CD8-positive, alpha-beta memory T cell (primary cell): ENCODE data around the gene ATG10. TPM values are rescaled to one million over a fixed set of nuclear protein-coding genes. Genes with fewer than 3 reads are reported as not detected.
A peak's percentile ranks its signal among the peaks of the same experiment; 100 is the strongest.

Experiments
- CTCF ChIA-PET: fragments of 350-600 bp; sonication (Branson Sonifier 250); formaldehyde crosslinking; loops from one replicate; lab custom pipeline; 2021; ENCODE audit warnings: antibody characterized with exemption; lab: Charles Lee
- POLR2A ChIA-PET: fragments of 350-600 bp; sonication (Branson Sonifier 250); formaldehyde crosslinking; loops from one replicate; lab custom pipeline; 2021; ENCODE audit warnings: antibody characterized with exemption; lab: Charles Lee
- DNase-seq, 5 donors: peaks; one replicate each; pipeline versions ENCODE4 v3.0.0 to v3.0.0-alpha.2; 2020 to 2022; ENCODE audit warnings: mixed read lengths in 1 of 5
- H3K27ac ChIP-seq: one replicate; pipeline ENCODE4 v1.7.0; 2013; ENCODE audit warnings: low read depth, mild to moderate bottlenecking, low read length, moderate library complexity
- H3K27me3 ChIP-seq: 2 replicates; pipeline ENCODE4 v1.7.0; 2013; ENCODE audit warnings: low read length, mild to moderate bottlenecking; ENCODE audit not compliant: insufficient read depth, poor library complexity, severe bottlenecking
- H3K36me3 ChIP-seq: 2 replicates; pipeline ENCODE4 v1.7.0; 2013; ENCODE audit warnings: mild to moderate bottlenecking, low read length, moderate library complexity; ENCODE audit not compliant: insufficient read depth
- H3K4me1 ChIP-seq: 2 replicates; pipeline ENCODE4 v1.7.0; 2013; ENCODE audit warnings: mild to moderate bottlenecking, low read length, moderate library complexity; ENCODE audit not compliant: insufficient read depth
- H3K4me3 ChIP-seq: 2 replicates; pipeline ENCODE4 v1.7.0; 2013; ENCODE audit warnings: mild to moderate bottlenecking, low read length
- H3K9me3 ChIP-seq: 2 replicates; pipeline ENCODE4 v1.7.0; 2013; ENCODE audit warnings: mild to moderate bottlenecking, low read length
- H3K27ac Mint-ChIP-seq, 8 donors: one replicate each; pipeline ENCODE4 v1.8.0; 2020 to 2021; ENCODE audit warnings: mixed read lengths in 8 of 8, mild to moderate bottlenecking in 6 of 8, inconsistent platforms in 3 of 8, moderate library complexity in 3 of 8
- H3K27me3 Mint-ChIP-seq, 2 donors: one replicate each; pipeline ENCODE4 v1.8.0; 2020 to 2021; ENCODE audit warnings: mixed read lengths in 2 of 2, mild to moderate bottlenecking in 1 of 2, moderate library complexity in 1 of 2
- H3K36me3 Mint-ChIP-seq, 3 donors: one replicate each; pipeline ENCODE4 v1.8.0; 2020 to 2021; ENCODE audit warnings: mixed read lengths in 3 of 3, inconsistent platforms in 1 of 3, mild to moderate bottlenecking in 1 of 3
- H3K4me1 Mint-ChIP-seq, 3 donors: one replicate each; pipeline ENCODE4 v1.8.0; 2020 to 2021; ENCODE audit warnings: mixed read lengths in 3 of 3, inconsistent platforms in 1 of 3, mild to moderate bottlenecking in 1 of 3
- H3K4me3 Mint-ChIP-seq, 7 donors: one replicate each; pipeline ENCODE4 v1.8.0; 2020 to 2021; ENCODE audit warnings: mixed read lengths in 7 of 7, mild to moderate bottlenecking in 6 of 7, moderate library complexity in 4 of 7, inconsistent platforms in 2 of 7
- H3K9me3 Mint-ChIP-seq, 5 donors: one replicate each; pipeline ENCODE4 v1.8.0; 2020 to 2022; ENCODE audit warnings: mixed read lengths in 5 of 5, mild to moderate bottlenecking in 3 of 5, moderate library complexity in 2 of 5, inconsistent platforms in 1 of 5
- polyA plus RNA-seq: library from polyadenylated mRNA; unstranded; fragments of 300-500 nt; fragmentation: Illumina TruSeq; gene quantifications from one replicate; pipeline ENCODE4 v1.2.3, GENCODE V29; 2021
- total RNA-seq, 2 experiments: library from RNA; stranded (reverse); gene quantifications; one replicate each; pipeline ENCODE4 v1.2.3, GENCODE V29; 2021

ATG10 gene
- total and polyA plus RNA-seq, 3 experiments from 2014 or later, result 8.3 to 10.3 (median 8.8) TPM

- Mint-ChIP-seq H3K4me1 (no peaks in the 10 kb centered on the region), H3K36me3 (peaks cover 0 to 20% (median under 1%) of the 10 kb centered on the region in 3 donors), H3K27me3 (no peaks in the 10 kb centered on the region), H3K9me3 (peaks cover 0 to 6% (median under 1%) of the 10 kb centered on the region in 5 donors), H3K27ac (peak overlapping the region in 1 of 8 donors; percentile 0), H3K4me3 (no peak overlapping the region)
- no peaks in the 10 kb centered on the region for H3K36me3 ChIP-seq
- H3K4me1 ChIP-seq, result no peaks in the 10 kb centered on the region
- no peak overlapping the region for H3K4me3 ChIP-seq
- DNase-seq, result no peak
- H3K27me3 ChIP-seq, result no peaks in the 10 kb centered on the region
- ChIA-PET CTCF (no interaction called here), POLR2A (no interaction called here)
- no peak overlapping the region for H3K27ac ChIP-seq
- H3K9me3 ChIP-seq, result no peaks in the 10 kb centered on the region
These were observed 170.5 kb downstream of the ATG10 start for GRCh38 chr5:82142217-82142841.

- H3K36me3 Mint-ChIP-seq, result peaks cover 3 to 15% (median 3%) of the 10 kb centered on the region in 3 donors
- Histone ChIP-seq H3K36me3 (no peaks in the 10 kb centered on the region), H3K27me3 (no peaks in the 10 kb centered on the region), H3K27ac (no peak overlapping the region), H3K4me3 (no peak overlapping the region), H3K4me1 (no peaks in the 10 kb centered on the region), H3K9me3 (no peaks in the 10 kb centered on the region)
- ChIA-PET POLR2A (no interaction called here), CTCF (no interaction called here)
- no peak for DNase-seq
- H3K4me1 Mint-ChIP-seq, result no peaks in the 10 kb centered on the region
- H3K27me3 Mint-ChIP-seq, result no peaks in the 10 kb centered on the region
- H3K4me3 Mint-ChIP-seq, result no peak overlapping the region
- H3K9me3 Mint-ChIP-seq, result peaks cover 0 to 5% (median 0%) of the 10 kb centered on the region in 5 donors
- H3K27ac Mint-ChIP-seq, result no peak overlapping the region
These were observed 171.2 kb downstream of the ATG10 start for GRCh38 chr5:82142928-82143577.

- Mint-ChIP-seq H3K9me3 (no peaks in the 10 kb centered on the region), H3K36me3 (peaks cover 3 to 10% (median 8%) of the 10 kb centered on the region in 3 donors), H3K27ac (no peak overlapping the region), H3K4me1 (no peaks in the 10 kb centered on the region), H3K27me3 (no peaks in the 10 kb centered on the region), H3K4me3 (no peak overlapping the region)
- ChIA-PET POLR2A (no interaction called here), CTCF (no interaction called here)
- Histone ChIP-seq H3K27me3 (no peaks in the 10 kb centered on the region), H3K9me3 (no peaks in the 10 kb centered on the region), H3K4me3 (no peak overlapping the region), H3K4me1 (no peaks in the 10 kb centered on the region), H3K36me3 (no peaks in the 10 kb centered on the region), H3K27ac (no peak overlapping the region)
- no peak for DNase-seq
These were observed 176.2 kb downstream of the ATG10 start for GRCh38 chr5:82147860-82148573.

- no peak overlapping the region for H3K4me3 Mint-ChIP-seq
- Histone ChIP-seq H3K9me3 (no peaks in the 10 kb centered on the region), H3K4me1 (no peaks in the 10 kb centered on the region), H3K27ac (no peak overlapping the region), H3K4me3 (no peak overlapping the region), H3K27me3 (no peaks in the 10 kb centered on the region), H3K36me3 (no peaks in the 10 kb centered on the region)
- H3K27me3 Mint-ChIP-seq, result no peaks in the 10 kb centered on the region
- no peak overlapping the region for H3K27ac Mint-ChIP-seq
- H3K4me1 Mint-ChIP-seq, result no peaks in the 10 kb centered on the region
- CTCF ChIA-PET, result no interaction called here
- no peaks in the 10 kb centered on the region for H3K9me3 Mint-ChIP-seq
- POLR2A ChIA-PET, result no interaction called here
- no peak for DNase-seq
- peaks cover 3 to 8% (median 4%) of the 10 kb centered on the region in 3 donors for H3K36me3 Mint-ChIP-seq
These were observed 177.6 kb downstream of the ATG10 start for GRCh38 chr5:82149434-82149833.

GRCh38 chr5:82150559-82150958 lies 178.7 kb downstream of the ATG10 start:
- no peaks in the 10 kb centered on the region for H3K4me1 Mint-ChIP-seq
- no peaks in the 10 kb centered on the region for H3K27me3 Mint-ChIP-seq
- ChIA-PET POLR2A (no interaction called here), CTCF (no interaction called here)
- Histone ChIP-seq H3K9me3 (no peaks in the 10 kb centered on the region), H3K27ac (no peak overlapping the region), H3K4me3 (no peak overlapping the region), H3K4me1 (no peaks in the 10 kb centered on the region), H3K27me3 (no peaks in the 10 kb centered on the region), H3K36me3 (no peaks in the 10 kb centered on the region)
- no peak overlapping the region for H3K4me3 Mint-ChIP-seq
- peaks cover 3 to 8% (median 4%) of the 10 kb centered on the region in 3 donors for H3K36me3 Mint-ChIP-seq
- no peak for DNase-seq
- H3K27ac Mint-ChIP-seq, result no peak overlapping the region
- no peaks in the 10 kb centered on the region for H3K9me3 Mint-ChIP-seq

GRCh38 chr5:82151204-82151603 lies 179.4 kb downstream of the ATG10 start:
- Histone ChIP-seq H3K36me3 (no peaks in the 10 kb centered on the region), H3K9me3 (no peaks in the 10 kb centered on the region), H3K4me3 (no peak overlapping the region), H3K27ac (no peak overlapping the region), H3K27me3 (no peaks in the 10 kb centered on the region), H3K4me1 (no peaks in the 10 kb centered on the region)
- ChIA-PET CTCF (no interaction called here), POLR2A (no interaction called here)
- no peak for DNase-seq
- Mint-ChIP-seq H3K4me1 (no peaks in the 10 kb centered on the region), H3K4me3 (no peak overlapping the region), H3K27ac (no peak overlapping the region), H3K9me3 (no peaks in the 10 kb centered on the region), H3K36me3 (peaks cover 3 to 8% (median 4%) of the 10 kb centered on the region in 3 donors), H3K27me3 (no peaks in the 10 kb centered on the region)

- no peaks in the 10 kb centered on the region for H3K4me1 Mint-ChIP-seq
- no peak overlapping the region for H3K4me3 ChIP-seq
- DNase-seq, result no peak
- POLR2A ChIA-PET, result no interaction called here
- H3K4me1 ChIP-seq, result no peaks in the 10 kb centered on the region
- CTCF ChIA-PET, result no interaction called here
- no peak overlapping the region for H3K4me3 Mint-ChIP-seq
- no peaks in the 10 kb centered on the region for H3K36me3 ChIP-seq
- no peak overlapping the region for H3K27ac Mint-ChIP-seq
- H3K9me3 Mint-ChIP-seq, result no peaks in the 10 kb centered on the region
- H3K27ac ChIP-seq, result no peak overlapping the region
- H3K9me3 ChIP-seq, result no peaks in the 10 kb centered on the region
- no peaks in the 10 kb centered on the region for H3K27me3 Mint-ChIP-seq
- H3K27me3 ChIP-seq, result no peaks in the 10 kb centered on the region
- H3K36me3 Mint-ChIP-seq, result peaks cover 3 to 8% (median 4%) of the 10 kb centered on the region in 3 donors
These were observed 179.8 kb downstream of the ATG10 start for GRCh38 chr5:82151662-82152061.

- Mint-ChIP-seq H3K4me3 (no peak overlapping the region), H3K9me3 (no peaks in the 10 kb centered on the region), H3K27me3 (no peaks in the 10 kb centered on the region), H3K27ac (no peak overlapping the region), H3K4me1 (no peaks in the 10 kb centered on the region), H3K36me3 (peaks cover 0 to 5% (median 4%) of the 10 kb centered on the region in 3 donors)
- Histone ChIP-seq H3K36me3 (no peaks in the 10 kb centered on the region), H3K9me3 (no peaks in the 10 kb centered on the region), H3K27ac (no peak overlapping the region), H3K27me3 (no peaks in the 10 kb centered on the region), H3K4me3 (no peak overlapping the region), H3K4me1 (no peaks in the 10 kb centered on the region)
- POLR2A ChIA-PET, result no interaction called here
- no peak for DNase-seq
- CTCF ChIA-PET, result no interaction called here
These were observed 181.2 kb downstream of the ATG10 start for GRCh38 chr5:82152978-82153481.
